SK-N-MC (cell line): ENCODE results near the gene KCNB1.

Source experiments
- EZH2 ChIP-seq: fragments of 200-600 bp; sonication (generic); IDR thresholded peaks from one replicate; pipeline ENCODE4 v1.6.1; 2017; ENCODE audit warnings: antibody characterized with exemption
- FOXP2 ChIP-seq: optimal IDR thresholded peaks from 2 replicates; pipeline ENCODE3; 2011; ENCODE audit warnings: mild to moderate bottlenecking, moderate library complexity; ENCODE audit not compliant: insufficient read depth; ENCODE audit errors: extremely low read length, control extremely low read depth
- POLR2AphosphoS5 ChIP-seq: IDR thresholded peaks from 2 replicates; pipeline ENCODE4 v1.6.1; 2012; ENCODE audit warnings: mild to moderate bottlenecking, low read depth, low read length, borderline replicate concordance

- TF ChIP-seq POLR2AphosphoS5 = no peak
- no peak for TF ChIP-seq EZH2
- no peak for TF ChIP-seq FOXP2
These were observed 22.3 kb downstream of the KCNB1 start for GRCh38 chr20:49460131-49460530.
